ENCODE measurements around the gene SNRNP35.

DNA sequence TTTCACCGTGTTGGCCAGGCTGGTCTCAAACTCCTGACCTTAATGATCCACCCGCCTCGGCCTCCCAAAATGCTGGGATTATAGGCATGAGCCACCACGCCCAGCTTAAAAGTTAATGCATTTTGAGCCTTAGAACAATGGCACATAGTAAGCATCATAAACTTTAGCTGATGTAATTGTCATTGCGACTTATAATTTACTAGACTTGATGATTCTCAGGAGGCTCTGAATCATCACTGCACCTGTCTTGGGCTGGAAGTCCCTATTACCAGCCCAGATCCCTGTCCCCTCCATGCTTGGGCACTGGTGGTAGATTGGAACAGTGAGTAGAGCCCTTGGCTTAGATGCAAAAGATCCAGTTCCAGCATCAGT is 47.9 kb upstream of the SNRNP35 start:
- TF ChIP-seq, protein P1, sequence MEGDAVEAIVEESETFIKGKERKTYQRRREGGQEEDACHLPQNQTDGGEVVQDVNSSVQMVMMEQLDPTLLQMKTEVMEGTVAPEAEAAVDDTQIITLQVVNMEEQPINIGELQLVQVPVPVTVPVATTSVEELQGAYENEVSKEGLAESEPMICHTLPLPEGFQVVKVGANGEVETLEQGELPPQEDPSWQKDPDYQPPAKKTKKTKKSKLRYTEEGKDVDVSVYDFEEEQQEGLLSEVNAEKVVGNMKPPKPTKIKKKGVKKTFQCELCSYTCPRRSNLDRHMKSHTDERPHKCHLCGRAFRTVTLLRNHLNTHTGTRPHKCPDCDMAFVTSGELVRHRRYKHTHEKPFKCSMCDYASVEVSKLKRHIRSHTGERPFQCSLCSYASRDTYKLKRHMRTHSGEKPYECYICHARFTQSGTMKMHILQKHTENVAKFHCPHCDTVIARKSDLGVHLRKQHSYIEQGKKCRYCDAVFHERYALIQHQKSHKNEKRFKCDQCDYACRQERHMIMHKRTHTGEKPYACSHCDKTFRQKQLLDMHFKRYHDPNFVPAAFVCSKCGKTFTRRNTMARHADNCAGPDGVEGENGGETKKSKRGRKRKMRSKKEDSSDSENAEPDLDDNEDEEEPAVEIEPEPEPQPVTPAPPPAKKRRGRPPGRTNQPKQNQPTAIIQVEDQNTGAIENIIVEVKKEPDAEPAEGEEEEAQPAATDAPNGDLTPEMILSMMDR (IDR thresholded peaks at IDR 0.05 in 4 of 5, conservative IDR thresholded peaks at IDR 0.05 in 1 of 5): no peak
- no peak for TF ChIP-seq POLR2A (IDR thresholded peaks at IDR 0.05)
